Testis (tissue), 2 donors: ENCODE results near the gene P4HTM.

Experiments
- POLR2A ChIP-seq: fragments of 450-650 bp; IDR thresholded peaks from one replicate; pipeline ENCODE4 v1.6.1; 2017; ENCODE audit warnings: antibody characterized with exemption, mild to moderate bottlenecking, moderate library complexity
- TF ChIP-seq, protein P1 (sequence below), 3 experiments: fragments of 450-650 bp in 2 of 3; fragments of 200-600 bp in 1 of 3; sonication (generic) in 1 of 3; IDR thresholded peaks; one replicate each; pipeline ENCODE4 v1.5.1; 2016 to 2019; ENCODE audit warnings: antibody characterized with exemption in 3 of 3, mild to moderate bottlenecking in 2 of 3, moderate library complexity in 1 of 3

DNA sequence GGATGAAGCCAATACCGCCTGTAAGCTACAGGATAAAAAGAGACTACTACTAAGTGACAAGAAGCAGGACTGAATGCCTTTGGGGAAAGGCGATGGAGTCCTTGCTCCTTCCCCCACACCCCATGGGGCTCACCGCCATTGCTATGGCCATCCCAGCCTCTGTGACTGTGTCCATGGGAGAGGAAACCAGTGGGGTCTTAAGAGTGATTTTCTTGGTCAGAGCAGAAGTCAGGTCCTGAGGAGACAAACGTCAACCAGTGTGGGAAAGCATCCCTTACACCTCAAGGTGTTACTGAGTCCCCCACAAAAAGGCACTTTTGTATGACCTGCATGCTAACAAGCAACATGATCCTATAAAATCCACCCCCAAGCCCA is 38.2 kb downstream of the P4HTM start:
- TF ChIP-seq POLR2A = no peak
- TF ChIP-seq, protein P1, sequence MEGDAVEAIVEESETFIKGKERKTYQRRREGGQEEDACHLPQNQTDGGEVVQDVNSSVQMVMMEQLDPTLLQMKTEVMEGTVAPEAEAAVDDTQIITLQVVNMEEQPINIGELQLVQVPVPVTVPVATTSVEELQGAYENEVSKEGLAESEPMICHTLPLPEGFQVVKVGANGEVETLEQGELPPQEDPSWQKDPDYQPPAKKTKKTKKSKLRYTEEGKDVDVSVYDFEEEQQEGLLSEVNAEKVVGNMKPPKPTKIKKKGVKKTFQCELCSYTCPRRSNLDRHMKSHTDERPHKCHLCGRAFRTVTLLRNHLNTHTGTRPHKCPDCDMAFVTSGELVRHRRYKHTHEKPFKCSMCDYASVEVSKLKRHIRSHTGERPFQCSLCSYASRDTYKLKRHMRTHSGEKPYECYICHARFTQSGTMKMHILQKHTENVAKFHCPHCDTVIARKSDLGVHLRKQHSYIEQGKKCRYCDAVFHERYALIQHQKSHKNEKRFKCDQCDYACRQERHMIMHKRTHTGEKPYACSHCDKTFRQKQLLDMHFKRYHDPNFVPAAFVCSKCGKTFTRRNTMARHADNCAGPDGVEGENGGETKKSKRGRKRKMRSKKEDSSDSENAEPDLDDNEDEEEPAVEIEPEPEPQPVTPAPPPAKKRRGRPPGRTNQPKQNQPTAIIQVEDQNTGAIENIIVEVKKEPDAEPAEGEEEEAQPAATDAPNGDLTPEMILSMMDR (IDR thresholded peaks at IDR 0.05) = no peak
